Stimulated activated naive CD4-positive, alpha-beta T cell treated with Interleukin-2 at 50 U/mL for 16 hours (primary cell): Measurements from ENCODE around the gene STRBP.

Experiments
- DNase-seq: peaks from one replicate; lab custom pipeline; 2025; lab: John Stamatoyannopoulos, UW

The STRBP gene

DNA sequence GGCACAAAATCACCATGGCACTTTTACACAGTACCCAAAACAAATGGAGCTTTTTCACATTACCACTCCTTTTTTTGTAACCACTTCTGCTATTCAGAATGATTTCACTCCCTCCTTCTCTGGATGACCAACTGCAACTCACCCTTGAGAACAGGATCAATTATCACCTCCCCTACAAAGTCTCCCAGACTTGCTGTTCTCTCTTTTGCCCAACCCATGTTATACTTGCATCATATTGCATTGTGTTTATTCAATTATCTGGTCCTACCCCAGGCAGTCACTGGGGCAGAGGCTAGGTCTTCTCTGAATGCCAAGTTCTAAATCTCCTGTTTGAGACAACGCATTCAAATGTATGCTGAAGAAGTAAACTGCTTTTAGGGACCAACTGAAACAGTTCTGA lies 139.0 kb downstream of the STRBP start:
- DNase-seq: no peak

GRCh38 chr9:123128591-123128990 lies 139.8 kb downstream of the STRBP start:
- DNase-seq: no peak

DNA sequence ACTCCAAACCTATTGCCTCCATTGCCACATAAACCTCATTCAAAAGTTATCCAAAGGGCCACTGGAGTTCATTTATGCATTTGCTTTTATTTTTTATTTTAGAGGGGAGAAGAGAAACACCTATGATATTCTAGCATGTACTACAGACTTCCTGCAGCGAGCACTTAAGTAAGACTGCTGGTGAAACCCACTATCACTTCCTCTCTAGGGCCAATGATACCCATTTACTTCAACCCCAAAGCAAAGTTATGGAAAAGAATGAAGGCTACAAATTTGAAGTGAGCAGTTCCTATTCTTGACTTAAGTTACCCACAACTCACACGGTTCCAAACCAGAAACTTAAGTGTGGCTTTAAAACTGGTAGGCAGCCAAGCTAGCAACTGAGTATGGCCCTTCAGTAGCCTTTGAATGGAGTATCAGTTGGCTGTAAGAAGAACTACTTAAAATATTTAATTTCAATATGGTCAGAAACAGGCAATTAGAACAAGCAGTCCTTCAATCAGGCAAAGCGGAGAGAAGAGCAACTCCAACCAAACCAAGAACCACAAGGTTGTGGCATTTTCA lies 140.8 kb downstream of the STRBP start:
- no peak for DNase-seq

DNA sequence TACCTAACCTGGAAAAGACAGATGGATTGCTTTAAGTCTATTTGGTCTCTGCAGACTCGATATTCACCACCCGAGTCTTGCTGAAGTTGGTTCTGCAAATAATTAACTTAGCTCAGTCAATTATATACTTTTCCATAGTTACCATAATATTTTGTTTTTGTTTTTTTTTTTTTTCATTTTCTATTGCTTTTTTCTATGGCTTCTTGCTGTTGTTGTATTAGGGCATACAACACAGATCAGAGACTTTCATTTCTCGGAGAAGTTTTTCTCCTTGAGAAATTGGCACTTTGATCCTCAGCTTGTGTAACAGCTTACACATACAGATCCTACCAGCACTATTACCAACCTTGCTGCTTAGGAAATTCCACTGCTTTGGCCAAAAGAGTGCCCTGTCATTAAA lies 146.9 kb downstream of the STRBP start:
- DNase-seq: no peak

DNA sequence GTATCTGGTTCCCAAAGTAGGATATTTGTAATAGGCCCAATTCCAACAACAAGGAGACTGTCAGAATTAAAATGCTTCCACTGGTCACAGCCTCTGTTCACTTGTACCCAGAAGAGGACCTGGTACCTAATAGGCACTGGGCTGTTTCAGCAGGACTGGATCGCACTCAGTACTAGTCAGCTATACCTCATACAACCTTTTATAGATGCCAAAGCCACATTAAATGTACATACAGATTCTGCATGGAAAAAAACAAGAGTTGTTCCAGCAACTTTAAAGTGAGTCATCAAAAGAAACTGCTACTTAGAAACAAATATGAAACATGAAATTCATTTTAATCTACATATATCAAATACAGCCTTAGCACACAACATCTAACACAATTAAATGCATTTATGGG lies 147.4 kb downstream of the STRBP start:
- DNase-seq: no peak

- no peak for DNase-seq
These were observed 148.3 kb downstream of the STRBP start for GRCh38 chr9:123120131-123120530.

- no peak for DNase-seq
These were observed 148.8 kb downstream of the STRBP start for GRCh38 chr9:123119566-123119965.

DNA sequence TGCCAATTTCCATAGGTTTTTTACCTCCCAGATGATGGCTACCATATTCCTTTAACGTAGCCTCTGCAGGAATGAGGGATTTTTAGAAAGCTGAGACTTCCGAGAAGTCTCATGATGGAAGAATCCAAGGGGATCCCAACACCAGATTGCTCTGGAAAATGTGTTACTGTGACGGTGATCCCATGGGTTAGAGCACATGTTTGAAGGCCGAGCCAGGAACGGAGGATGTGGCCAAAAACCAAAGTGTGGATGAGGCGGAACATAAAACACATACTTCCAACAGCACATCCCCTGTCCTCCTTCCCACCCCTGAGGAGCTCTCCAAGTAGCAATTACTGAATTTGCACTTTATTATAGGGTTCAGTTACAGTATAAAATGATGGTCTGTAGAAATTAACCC lies 152.3 kb downstream of the STRBP start:
- no peak for DNase-seq

- DNase-seq: no peak
These were observed 153.1 kb downstream of the STRBP start for GRCh38 chr9:123115146-123115913.

DNA sequence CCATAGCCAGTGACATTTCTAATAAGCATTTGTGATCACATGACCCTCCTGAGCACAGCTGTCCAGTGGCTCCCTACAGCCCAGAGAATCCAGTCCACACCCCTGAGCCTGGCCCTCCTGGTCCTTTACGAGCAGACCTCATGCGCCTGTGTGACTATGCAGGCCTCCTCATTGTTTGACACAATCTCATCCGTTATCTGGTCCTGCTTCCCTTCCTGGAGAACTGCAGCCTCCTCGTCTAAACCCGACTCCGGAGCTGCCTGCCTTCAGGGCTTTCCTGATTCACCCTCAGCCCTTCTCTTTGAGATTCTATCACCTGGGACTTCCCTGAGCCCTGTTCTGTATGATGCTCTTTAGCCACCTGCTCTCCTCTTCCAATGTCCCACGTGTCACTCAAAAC lies 155.2 kb downstream of the STRBP start:
- DNase-seq: no peak

- DNase-seq: no peak
These were observed 156.1 kb downstream of the STRBP start for GRCh38 chr9:123112015-123112975.

DNA sequence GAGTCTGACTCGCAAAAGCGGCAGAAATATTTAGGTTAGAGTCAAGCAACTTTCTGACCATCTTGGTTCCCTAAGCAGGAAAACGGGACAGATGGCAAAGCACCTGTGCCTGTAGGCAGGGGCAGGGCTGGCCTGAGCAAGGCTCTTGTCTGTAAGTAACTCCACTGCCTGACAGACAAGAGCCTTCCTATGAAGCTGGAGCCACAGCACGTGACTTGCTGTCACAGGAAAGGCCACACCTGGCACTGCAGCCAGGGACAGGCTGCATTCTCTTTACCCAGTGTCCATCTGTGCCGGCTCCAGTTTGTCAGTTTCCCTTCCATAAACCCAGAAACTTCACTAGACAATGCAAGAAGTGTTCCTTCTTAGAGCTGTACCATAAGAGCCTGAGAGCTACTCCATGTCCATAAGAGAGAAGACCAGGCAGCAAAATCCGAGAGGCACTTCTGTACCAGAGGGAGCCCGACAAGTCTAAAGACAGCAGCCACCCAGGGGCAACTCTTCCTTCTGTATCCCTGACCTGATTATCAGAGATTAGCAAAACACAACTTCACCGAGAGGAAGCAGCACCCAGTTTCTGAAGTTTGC lies 156.9 kb downstream of the STRBP start:
- no peak for DNase-seq

GRCh38 chr9:123109540-123110279 lies 158.7 kb downstream of the STRBP start:
- no peak for DNase-seq

GRCh38 chr9:123108976-123109375 lies 159.4 kb downstream of the STRBP start:
- no peak for DNase-seq

- DNase-seq: no peak
These were observed 160.6 kb downstream of the STRBP start for GRCh38 chr9:123107639-123108285.

DNA sequence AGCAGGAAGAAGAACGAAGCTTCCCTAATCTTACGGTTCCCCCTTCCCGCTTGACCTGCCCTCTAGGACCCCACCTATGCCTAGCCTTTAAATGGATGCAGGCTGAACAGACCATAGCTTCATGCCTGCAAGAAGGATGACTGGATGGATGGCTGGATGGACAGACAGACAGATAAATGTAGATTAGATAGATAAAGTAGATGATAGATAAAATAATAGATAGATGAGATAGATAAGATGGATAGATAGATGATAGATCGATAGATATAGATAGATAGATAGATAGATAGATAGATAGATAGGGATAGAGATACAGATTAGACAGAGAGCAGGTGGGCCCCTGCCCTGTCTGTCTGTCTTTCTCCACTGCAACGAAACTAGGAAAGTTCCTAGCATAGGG lies 162.9 kb downstream of the STRBP start:
- no peak for DNase-seq

DNA sequence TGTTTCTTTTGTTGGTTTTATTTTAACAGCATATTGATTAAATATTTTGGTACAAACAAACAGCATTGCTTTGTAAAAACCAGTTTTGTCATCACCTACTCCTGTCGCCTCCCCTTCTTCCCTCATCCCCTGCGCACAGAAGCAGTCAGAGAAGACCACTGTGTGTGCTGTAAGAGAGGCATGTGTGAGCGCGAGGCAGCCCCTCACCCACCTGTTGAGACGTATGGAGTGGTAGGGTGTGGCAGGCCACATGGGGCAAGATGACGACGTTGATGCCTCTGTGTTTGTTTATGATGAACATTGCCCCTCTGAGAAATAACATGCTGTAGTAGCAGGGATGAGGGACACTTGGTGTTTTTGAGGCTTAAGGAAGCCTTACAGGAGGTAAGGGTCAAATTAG lies 163.6 kb downstream of the STRBP start:
- no peak for DNase-seq

GRCh38 chr9:123102375-123103113 lies 165.8 kb downstream of the STRBP start:
- no peak for DNase-seq

DNA sequence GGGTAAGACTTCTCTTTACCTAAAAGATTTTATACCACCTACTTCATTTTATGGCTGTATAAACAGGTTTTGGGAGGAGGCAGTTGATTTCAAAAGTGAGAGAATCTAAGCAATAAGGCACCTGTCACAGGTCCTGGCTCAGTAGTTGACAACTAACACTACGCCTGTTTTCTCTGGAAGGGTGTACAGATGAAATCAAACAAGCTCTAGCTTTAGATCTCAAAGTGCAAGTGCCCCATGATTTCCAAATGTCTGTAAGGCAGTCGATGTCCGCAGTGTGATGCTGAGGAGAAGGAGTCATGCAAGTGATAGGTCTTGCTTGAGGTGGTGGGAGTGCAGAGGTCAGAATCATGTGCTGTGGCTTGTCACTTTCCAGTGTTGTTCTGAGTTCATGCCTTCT lies 168.8 kb downstream of the STRBP start:
- DNase-seq: no peak

- no peak for DNase-seq
These were observed 169.3 kb downstream of the STRBP start for GRCh38 chr9:123099042-123099441.

DNA sequence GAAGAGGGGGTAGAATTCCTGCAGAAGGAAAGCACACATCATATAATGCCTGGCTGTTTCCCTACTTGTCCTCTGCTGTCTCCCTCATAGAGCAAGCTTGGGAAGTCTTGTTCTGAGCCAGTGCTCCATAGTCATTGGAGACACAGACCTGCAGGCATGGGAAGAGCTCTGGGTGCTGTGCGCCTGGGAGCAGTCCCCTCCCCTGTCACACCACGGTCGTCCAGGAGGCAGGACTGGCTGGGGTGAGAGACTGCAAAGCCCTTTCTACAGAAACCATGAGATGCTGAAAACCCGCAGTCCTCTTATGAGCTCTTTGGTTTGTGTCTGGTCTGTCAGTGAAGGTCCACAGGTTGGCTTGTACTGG lies 170.3 kb downstream of the STRBP start:
- no peak for DNase-seq
